HepG2 (cell line): ENCODE measurements around the gene ANKRD29. TPM values are rescaled to one million over a fixed set of nuclear protein-coding genes. Genes with fewer than 3 reads are reported as not detected.

ENCODE experiments used
- HDAC2 ChIP-seq: sonication (generic); formaldehyde crosslinking; IDR thresholded peaks from 2 replicates; pipeline ENCODE4 v1.4.0; 2020; ENCODE audit warnings: missing genetic modification reagents
- IRX3 ChIP-seq: sonication (generic); formaldehyde crosslinking; IDR thresholded peaks from 2 replicates; pipeline ENCODE4 v1.8.1; 2023; ENCODE audit warnings: mild to moderate bottlenecking, low read depth, missing genetic modification reagents, borderline replicate concordance
- KLF15 ChIP-seq: sonication (generic); formaldehyde crosslinking; IDR thresholded peaks from 2 replicates; pipeline ENCODE4 v1.8.1; 2023; ENCODE audit warnings: borderline replicate concordance, mild to moderate bottlenecking, inconsistent platforms, missing genetic modification reagents, mixed read lengths
- NCOA5 ChIP-seq: sonication (generic); formaldehyde crosslinking; IDR thresholded peaks from 2 replicates; pipeline ENCODE4 v1.4.0; 2020; ENCODE audit warnings: missing genetic modification reagents
- NR1H2 ChIP-seq: sonication (generic); formaldehyde crosslinking; IDR thresholded peaks from 2 replicates; pipeline ENCODE4 v1.8.1; 2022; ENCODE audit warnings: low read depth, missing genetic modification reagents, borderline replicate concordance
- SIX4 ChIP-seq: sonication (generic); formaldehyde crosslinking; IDR thresholded peaks from 2 replicates; pipeline ENCODE4 v1.4.0; 2020; ENCODE audit warnings: missing genetic modification reagents
- U2AF2 ChIP-seq: fragments of 200-400 bp; formaldehyde crosslinking; IDR thresholded peaks from 2 replicates; pipeline ENCODE4 v1.6.1; 2017; ENCODE audit warnings: low read depth, mild to moderate bottlenecking, low read length
- ZNF160 ChIP-seq: sonication (generic); formaldehyde crosslinking; IDR thresholded peaks from 2 replicates; pipeline ENCODE4 v1.8.0; 2022; ENCODE audit warnings: mild to moderate bottlenecking, inconsistent platforms, missing genetic modification reagents
- ZNF616 ChIP-seq: sonication (generic); formaldehyde crosslinking; IDR thresholded peaks from 2 replicates; pipeline ENCODE4 v1.5.0; 2020; ENCODE audit warnings: low read depth, mild to moderate bottlenecking, missing genetic modification reagents
- ZNF83 ChIP-seq: sonication (generic); formaldehyde crosslinking; IDR thresholded peaks from 2 replicates; pipeline ENCODE4 v1.4.0; 2020; ENCODE audit warnings: missing genetic modification reagents, mild to moderate bottlenecking, borderline replicate concordance
- ZSCAN12 ChIP-seq: sonication (generic); formaldehyde crosslinking; IDR thresholded peaks from 2 replicates; pipeline ENCODE4 v1.9.0; 2021; ENCODE audit warnings: mild to moderate bottlenecking, missing genetic modification reagents
- polyA plus RNA-seq, 8 experiments: library from polyadenylated mRNA; depleted of rRNA in 3 of 8; stranded (reverse) in 7 of 8; unstranded in 1 of 8; fragments of >200 nt; fragmentation: Illumina TruSeq in 4 of 8; extraction: Trizol in 4 of 8; gene quantifications; 2 replicates each; pipeline versions ENCODE4 v1.2.1 to v1.2.3, GENCODE V29; 2011 to 2016; ENCODE audit warnings: low read depth in 4 of 8, missing spikeins in 1 of 8, mixed read lengths in 1 of 8; ENCODE audit not compliant: insufficient read depth in 1 of 8
- total RNA-seq, 5 experiments: library from RNA; depleted of rRNA; stranded (reverse); fragments of >200 nt; fragmentation: Illumina TruSeq; extraction: Trizol; gene quantifications; 2 replicates each; pipeline ENCODE4 v1.2.3, GENCODE V29; 2016; ENCODE audit warnings: low read depth in 1 of 5
- TF ChIP-seq, protein P1 (sequence below): sonication (generic); formaldehyde crosslinking; IDR thresholded peaks from 2 replicates; pipeline ENCODE4 v1.4.0; 2020; ENCODE audit warnings: mild to moderate bottlenecking, missing genetic modification reagents
- TF ChIP-seq, protein P2 (sequence below): sonication (generic); formaldehyde crosslinking; IDR thresholded peaks from 2 replicates; pipeline ENCODE4 v1.8.0; 2022; ENCODE audit warnings: low read depth, missing genetic modification reagents
- TF ChIP-seq, protein P3 (sequence below): sonication (generic); formaldehyde crosslinking; IDR thresholded peaks from 2 replicates; pipeline ENCODE4 v1.5.1; 2020; ENCODE audit warnings: missing genetic modification reagents, mild to moderate bottlenecking, borderline replicate concordance
- TF ChIP-seq, protein P4 (sequence below): sonication (generic); formaldehyde crosslinking; conservative IDR thresholded peaks from 2 replicates; pipeline ENCODE4 v1.4.0; 2020; ENCODE audit warnings: missing genetic modification reagents
- TF ChIP-seq, protein P5 (sequence below): sonication (generic); formaldehyde crosslinking; IDR thresholded peaks from 2 replicates; pipeline ENCODE4 v1.4.0; 2020; ENCODE audit warnings: missing genetic modification reagents
- TF ChIP-seq, protein P6 (sequence below): sonication (generic); formaldehyde crosslinking; IDR thresholded peaks from 2 replicates; pipeline ENCODE4 v1.5.0; 2020; ENCODE audit warnings: missing genetic modification reagents

ANKRD29 gene
- total and polyA plus RNA-seq, 2 of the 13 experiments (the other 11 are each of a cell fraction or from before 2014, with no cell fraction given), result not detected

DNA sequence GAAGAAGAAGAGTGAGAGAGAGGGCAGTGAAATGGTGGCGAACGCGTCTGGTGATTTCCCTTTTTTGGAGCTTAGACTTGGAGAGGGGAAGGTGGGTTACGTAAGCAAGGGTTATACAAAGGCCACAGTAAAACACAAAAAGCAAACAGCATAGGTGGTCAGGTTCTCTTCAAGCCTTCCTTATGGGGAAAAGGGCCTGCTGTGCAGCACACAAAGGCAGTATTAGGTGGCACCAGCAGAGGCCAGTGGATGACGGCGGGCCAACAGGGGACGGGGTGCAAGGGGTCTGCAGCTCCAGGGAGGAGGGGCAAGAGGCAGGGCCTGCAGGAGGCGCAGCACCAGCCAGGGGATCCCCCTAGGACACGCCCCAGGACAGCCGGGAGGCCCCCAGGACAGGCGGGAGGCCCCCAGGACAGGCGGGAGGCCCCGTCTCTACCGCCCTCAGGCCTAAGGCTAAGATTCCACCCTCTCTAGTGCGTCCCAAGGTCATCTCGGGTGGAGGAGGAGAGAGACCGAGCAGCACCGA is 43.8 kb downstream of the ANKRD29 start (continued):
- TF ChIP-seq ZSCAN12 (CRISPR knock-in tag), result no peak
- no peak for TF ChIP-seq NR1H2
- TF ChIP-seq ZNF616 (CRISPR knock-in tag), result no peak
- no peak for TF ChIP-seq ZNF83
- TF ChIP-seq ZNF160 (CRISPR knock-in tag), result no peak
- TF ChIP-seq, protein P1, sequence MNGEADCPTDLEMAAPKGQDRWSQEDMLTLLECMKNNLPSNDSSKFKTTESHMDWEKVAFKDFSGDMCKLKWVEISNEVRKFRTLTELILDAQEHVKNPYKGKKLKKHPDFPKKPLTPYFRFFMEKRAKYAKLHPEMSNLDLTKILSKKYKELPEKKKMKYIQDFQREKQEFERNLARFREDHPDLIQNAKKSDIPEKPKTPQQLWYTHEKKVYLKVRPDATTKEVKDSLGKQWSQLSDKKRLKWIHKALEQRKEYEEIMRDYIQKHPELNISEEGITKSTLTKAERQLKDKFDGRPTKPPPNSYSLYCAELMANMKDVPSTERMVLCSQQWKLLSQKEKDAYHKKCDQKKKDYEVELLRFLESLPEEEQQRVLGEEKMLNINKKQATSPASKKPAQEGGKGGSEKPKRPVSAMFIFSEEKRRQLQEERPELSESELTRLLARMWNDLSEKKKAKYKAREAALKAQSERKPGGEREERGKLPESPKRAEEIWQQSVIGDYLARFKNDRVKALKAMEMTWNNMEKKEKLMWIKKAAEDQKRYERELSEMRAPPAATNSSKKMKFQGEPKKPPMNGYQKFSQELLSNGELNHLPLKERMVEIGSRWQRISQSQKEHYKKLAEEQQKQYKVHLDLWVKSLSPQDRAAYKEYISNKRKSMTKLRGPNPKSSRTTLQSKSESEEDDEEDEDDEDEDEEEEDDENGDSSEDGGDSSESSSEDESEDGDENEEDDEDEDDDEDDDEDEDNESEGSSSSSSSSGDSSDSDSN, result no peak
- no peak for TF ChIP-seq KLF15 (CRISPR knock-in tag)
- no peak for TF ChIP-seq NCOA5 (CRISPR knock-in tag)
- TF ChIP-seq U2AF2, result no peak
- TF ChIP-seq, protein P2, sequence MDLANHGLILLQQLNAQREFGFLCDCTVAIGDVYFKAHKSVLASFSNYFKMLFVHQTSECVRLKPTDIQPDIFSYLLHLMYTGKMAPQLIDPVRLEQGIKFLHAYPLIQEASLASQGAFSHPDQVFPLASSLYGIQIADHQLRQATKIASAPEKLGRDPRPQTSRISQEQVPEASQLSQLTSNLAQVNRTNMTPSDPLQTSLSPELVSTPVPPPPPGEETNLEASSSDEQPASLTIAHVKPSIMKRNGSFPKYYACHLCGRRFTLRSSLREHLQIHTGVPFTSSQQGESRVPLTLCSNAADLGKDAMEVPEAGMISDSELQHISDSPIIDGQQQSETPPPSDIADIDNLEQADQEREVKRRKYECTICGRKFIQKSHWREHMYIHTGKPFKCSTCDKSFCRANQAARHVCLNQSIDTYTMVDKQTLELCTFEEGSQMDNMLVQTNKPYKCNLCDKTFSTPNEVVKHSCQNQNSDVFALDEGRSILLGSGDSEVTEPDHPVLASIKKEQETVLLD (CRISPR knock-in tag), result no peak
- TF ChIP-seq, protein P3, sequence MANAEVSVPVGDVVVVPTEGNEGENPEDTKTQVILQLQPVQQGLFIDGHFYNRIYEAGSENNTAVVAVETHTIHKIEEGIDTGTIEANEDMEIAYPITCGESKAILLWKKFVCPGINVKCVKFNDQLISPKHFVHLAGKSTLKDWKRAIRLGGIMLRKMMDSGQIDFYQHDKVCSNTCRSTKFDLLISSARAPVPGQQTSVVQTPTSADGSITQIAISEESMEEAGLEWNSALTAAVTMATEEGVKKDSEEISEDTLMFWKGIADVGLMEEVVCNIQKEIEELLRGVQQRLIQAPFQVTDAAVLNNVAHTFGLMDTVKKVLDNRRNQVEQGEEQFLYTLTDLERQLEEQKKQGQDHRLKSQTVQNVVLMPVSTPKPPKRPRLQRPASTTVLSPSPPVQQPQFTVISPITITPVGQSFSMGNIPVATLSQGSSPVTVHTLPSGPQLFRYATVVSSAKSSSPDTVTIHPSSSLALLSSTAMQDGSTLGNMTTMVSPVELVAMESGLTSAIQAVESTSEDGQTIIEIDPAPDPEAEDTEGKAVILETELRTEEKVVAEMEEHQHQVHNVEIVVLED, result no peak
- 0 out of 2 replicates have a peak, but pooled peaks have one; percentile 40 for TF ChIP-seq HDAC2 (CRISPR knock-in tag)
- TF ChIP-seq, protein P4, sequence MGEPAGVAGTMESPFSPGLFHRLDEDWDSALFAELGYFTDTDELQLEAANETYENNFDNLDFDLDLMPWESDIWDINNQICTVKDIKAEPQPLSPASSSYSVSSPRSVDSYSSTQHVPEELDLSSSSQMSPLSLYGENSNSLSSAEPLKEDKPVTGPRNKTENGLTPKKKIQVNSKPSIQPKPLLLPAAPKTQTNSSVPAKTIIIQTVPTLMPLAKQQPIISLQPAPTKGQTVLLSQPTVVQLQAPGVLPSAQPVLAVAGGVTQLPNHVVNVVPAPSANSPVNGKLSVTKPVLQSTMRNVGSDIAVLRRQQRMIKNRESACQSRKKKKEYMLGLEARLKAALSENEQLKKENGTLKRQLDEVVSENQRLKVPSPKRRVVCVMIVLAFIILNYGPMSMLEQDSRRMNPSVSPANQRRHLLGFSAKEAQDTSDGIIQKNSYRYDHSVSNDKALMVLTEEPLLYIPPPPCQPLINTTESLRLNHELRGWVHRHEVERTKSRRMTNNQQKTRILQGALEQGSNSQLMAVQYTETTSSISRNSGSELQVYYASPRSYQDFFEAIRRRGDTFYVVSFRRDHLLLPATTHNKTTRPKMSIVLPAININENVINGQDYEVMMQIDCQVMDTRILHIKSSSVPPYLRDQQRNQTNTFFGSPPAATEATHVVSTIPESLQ, result no peak
- TF ChIP-seq SIX4 (CRISPR knock-in tag), result no peak
- TF ChIP-seq IRX3, result no peak
- TF ChIP-seq, protein P5, sequence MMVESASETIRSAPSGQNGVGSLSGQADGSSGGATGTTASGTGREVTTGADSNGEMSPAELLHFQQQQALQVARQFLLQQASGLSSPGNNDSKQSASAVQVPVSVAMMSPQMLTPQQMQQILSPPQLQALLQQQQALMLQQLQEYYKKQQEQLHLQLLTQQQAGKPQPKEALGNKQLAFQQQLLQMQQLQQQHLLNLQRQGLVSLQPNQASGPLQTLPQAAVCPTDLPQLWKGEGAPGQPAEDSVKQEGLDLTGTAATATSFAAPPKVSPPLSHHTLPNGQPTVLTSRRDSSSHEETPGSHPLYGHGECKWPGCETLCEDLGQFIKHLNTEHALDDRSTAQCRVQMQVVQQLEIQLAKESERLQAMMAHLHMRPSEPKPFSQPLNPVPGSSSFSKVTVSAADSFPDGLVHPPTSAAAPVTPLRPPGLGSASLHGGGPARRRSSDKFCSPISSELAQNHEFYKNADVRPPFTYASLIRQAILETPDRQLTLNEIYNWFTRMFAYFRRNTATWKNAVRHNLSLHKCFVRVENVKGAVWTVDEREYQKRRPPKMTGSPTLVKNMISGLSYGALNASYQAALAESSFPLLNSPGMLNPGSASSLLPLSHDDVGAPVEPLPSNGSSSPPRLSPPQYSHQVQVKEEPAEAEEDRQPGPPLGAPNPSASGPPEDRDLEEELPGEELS, result no peak
- TF ChIP-seq, protein P6, sequence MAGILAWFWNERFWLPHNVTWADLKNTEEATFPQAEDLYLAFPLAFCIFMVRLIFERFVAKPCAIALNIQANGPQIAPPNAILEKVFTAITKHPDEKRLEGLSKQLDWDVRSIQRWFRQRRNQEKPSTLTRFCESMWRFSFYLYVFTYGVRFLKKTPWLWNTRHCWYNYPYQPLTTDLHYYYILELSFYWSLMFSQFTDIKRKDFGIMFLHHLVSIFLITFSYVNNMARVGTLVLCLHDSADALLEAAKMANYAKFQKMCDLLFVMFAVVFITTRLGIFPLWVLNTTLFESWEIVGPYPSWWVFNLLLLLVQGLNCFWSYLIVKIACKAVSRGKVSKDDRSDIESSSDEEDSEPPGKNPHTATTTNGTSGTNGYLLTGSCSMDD (CRISPR knock-in tag), result no peak
